NT2/D1 (cell line): ENCODE results near the gene FBXW4.

Experiments
- DNase-seq: peaks from one replicate; pipeline ENCODE4 v3.0.0-alpha.2; 2011; ENCODE audit warnings: low read depth, low spot score
- H3K27me3 ChIP-seq: 2 replicates; pipeline ENCODE4 v1.6.0; 2011; ENCODE audit warnings: mild to moderate bottlenecking; ENCODE audit not compliant: insufficient read length, insufficient read depth
- H3K36me3 ChIP-seq: 2 replicates; pipeline ENCODE4 v1.6.1; 2011; ENCODE audit warnings: mild to moderate bottlenecking, low read length, mixed read lengths; ENCODE audit not compliant: insufficient read depth, insufficient read length
- H3K4me1 ChIP-seq: 2 replicates; pipeline ENCODE4 v1.5.1; 2011; ENCODE audit not compliant: insufficient read depth, insufficient read length
- H3K4me3 ChIP-seq: 2 replicates; pipeline ENCODE4 v1.5.1; 2011; ENCODE audit warnings: low read depth; ENCODE audit not compliant: insufficient read length
- H3K9ac ChIP-seq: 2 replicates; pipeline ENCODE4 v1.6.0; 2011; ENCODE audit warnings: low read depth; ENCODE audit not compliant: insufficient read length
- H3K9me3 ChIP-seq: 2 replicates; pipeline ENCODE4 v1.5.1; 2011; ENCODE audit warnings: mild to moderate bottlenecking, low read length; ENCODE audit not compliant: insufficient read depth
- SUZ12 ChIP-seq: IDR thresholded peaks from 2 replicates; pipeline ENCODE4 v1.6.1; 2011; ENCODE audit not compliant: insufficient read length, insufficient read depth; ENCODE audit errors: extremely low read depth
- YY1 ChIP-seq: IDR thresholded peaks from 2 replicates; pipeline ENCODE4 v1.6.1; 2011; ENCODE audit not compliant: insufficient read length, insufficient read depth
- ZNF274 ChIP-seq: IDR thresholded peaks from 2 replicates; pipeline ENCODE4 v1.6.1; 2011; ENCODE audit warnings: mild to moderate bottlenecking, low read depth, low read length

Gene FBXW4, protein sequence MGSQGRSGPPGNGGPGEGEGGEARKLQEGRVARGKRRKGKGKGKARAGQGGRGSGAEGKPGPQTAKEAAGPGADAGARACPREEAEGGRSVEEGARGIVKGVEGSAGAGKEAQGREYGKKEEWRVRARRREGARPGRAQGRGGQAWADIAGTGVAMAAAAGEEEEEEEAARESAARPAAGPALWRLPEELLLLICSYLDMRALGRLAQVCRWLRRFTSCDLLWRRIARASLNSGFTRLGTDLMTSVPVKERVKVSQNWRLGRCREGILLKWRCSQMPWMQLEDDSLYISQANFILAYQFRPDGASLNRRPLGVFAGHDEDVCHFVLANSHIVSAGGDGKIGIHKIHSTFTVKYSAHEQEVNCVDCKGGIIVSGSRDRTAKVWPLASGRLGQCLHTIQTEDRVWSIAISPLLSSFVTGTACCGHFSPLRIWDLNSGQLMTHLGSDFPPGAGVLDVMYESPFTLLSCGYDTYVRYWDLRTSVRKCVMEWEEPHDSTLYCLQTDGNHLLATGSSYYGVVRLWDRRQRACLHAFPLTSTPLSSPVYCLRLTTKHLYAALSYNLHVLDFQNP

DNA sequence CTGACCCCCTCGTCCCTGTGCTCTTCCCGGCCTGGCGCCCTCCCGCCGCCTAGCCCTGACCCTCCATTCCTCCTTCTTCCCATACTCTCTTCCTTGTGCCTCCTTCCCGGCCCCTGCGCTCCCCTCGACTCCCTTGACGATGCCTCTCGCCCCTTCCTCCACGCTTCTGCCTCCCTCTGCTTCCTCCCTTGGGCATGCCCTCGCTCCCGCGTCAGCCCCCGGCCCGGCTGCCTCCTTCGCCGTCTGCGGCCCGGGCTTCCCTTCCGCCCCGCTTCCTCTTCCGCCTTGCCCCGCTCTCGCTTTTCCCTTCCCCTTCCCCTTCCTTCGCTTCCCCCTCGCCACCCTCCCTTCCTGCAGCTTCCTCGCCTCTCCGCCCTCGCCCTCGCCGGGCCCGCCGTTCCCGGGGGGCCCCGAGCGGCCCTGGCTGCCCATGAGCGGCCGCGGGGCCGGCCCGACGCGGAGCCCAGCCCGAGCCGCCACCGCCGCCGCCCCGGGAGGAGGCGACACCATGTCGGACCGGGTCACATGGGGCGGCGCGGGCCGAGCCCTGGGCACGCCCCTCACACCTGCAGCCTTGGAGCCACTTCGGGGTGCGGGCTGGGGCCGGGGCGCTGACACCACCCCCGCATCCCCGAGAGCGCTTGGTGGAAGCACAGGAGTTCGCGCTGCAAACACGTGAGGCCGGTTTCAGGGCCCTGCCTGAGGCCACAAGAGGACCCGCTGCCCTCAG lies at the start of gene FBXW4:
Gene FBXW4 (minus strand): TSS at position 497 of the 730 bp plus-strand sequence. CDS start 65 bp downstream, at position 432.
- no peak for DNase-seq
- Histone ChIP-seq H3K9ac (peak within 1 kb of the TSS; percentile 95), H3K4me1 (peaks cover 2% of the 10 kb centered on the region), H3K36me3 (no peaks in the 10 kb centered on the region), H3K27me3 (no peaks in the 10 kb centered on the region), H3K4me3 (peak within 1 kb of the TSS; percentile 75), H3K9me3 (no peaks in the 10 kb centered on the region)
- no peak for TF ChIP-seq ZNF274
- no peak for TF ChIP-seq YY1
- no peak for TF ChIP-seq SUZ12

DNA sequence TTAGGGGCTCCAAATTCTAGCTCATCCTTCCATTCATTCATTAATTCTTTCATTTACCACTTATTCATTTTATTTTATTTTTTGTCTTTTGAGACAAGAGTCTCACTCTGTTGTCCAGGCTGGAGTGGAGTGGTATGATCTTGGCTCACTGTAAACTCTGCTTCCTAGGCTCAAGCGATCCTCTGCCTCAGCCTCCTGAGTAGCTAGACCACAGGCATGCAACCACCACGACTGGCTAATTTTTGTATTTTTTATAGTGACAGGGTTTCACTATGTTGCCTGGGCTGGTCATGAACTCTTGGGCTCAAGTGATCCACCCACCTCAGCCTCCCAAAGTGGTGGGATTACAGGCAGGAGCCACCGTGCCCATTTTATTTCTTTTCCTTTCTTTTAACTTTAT lies 49.3 kb upstream of the FBXW4 start:
- no peaks in the 10 kb centered on the region for H3K36me3 ChIP-seq
- TF ChIP-seq YY1: no peak
- no peak for TF ChIP-seq ZNF274
- no peak for TF ChIP-seq SUZ12
- no peak for DNase-seq

DNA sequence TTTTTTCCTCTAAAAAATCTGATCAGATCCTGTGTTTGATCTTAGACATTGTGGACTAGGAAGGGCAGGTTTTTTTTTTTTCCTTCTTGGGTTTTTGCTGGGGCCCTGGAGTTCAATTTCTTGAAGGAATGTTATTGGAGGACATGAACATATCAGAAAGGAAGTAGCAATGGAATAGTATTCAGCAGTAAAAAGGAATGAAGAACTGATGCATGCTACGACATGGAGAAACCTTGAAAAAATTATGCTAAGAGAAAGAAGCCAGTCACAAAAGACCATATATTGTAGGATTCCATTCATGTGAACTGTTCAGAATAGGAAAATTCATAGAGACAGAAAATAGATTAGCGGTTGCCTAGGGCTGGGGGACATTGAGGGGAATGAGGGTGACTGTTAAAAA lies 47.0 kb upstream of the FBXW4 start:
- DNase-seq: no peak
- no peaks in the 10 kb centered on the region for H3K36me3 ChIP-seq

More for the DNA sequence above, 49.3 kb upstream of the FBXW4 start:
- no peaks in the 10 kb centered on the region for H3K27me3 ChIP-seq
- H3K4me1 ChIP-seq: peaks cover 4% of the 10 kb centered on the region
- no peak overlapping the region for H3K9ac ChIP-seq
- H3K9me3 ChIP-seq: no peaks in the 10 kb centered on the region
- H3K4me3 ChIP-seq: no peak overlapping the region

DNA sequence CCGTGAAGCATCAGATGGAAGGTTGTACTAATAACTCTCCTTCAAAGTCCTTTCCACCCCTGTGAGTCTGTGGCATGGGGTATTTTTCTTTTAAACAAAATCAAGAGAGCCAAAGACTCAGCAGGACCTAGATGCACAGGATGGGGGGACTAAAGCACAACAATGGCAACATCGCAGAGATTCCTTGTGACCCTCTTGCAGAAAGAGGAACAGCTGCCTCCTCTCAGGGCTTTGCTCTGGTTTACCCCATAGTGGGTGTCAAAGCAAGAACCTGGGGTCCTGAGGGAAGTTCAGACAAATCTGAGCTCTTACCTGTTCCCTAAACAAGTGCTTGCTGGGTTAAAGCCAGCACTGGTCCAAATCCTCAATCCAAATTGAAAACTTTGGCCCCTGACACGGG lies 41.7 kb upstream of the FBXW4 start:
- no peak for TF ChIP-seq SUZ12
- TF ChIP-seq YY1: no peak
- TF ChIP-seq ZNF274: no peak
- H3K9ac ChIP-seq: no peak overlapping the region
- H3K4me1 ChIP-seq: no peaks in the 10 kb centered on the region
- H3K9me3 ChIP-seq: no peaks in the 10 kb centered on the region
- no peak for DNase-seq
- H3K4me3 ChIP-seq: no peak overlapping the region
- H3K27me3 ChIP-seq: no peaks in the 10 kb centered on the region
- H3K36me3 ChIP-seq: no peaks in the 10 kb centered on the region

More for the DNA sequence above, 47.0 kb upstream of the FBXW4 start:
- Histone ChIP-seq H3K9ac (no peak overlapping the region), H3K4me1 (no peaks in the 10 kb centered on the region), H3K9me3 (no peaks in the 10 kb centered on the region), H3K4me3 (no peak overlapping the region), H3K27me3 (no peaks in the 10 kb centered on the region)
- TF ChIP-seq SUZ12: no peak
- no peak for TF ChIP-seq ZNF274
- no peak for TF ChIP-seq YY1

DNA sequence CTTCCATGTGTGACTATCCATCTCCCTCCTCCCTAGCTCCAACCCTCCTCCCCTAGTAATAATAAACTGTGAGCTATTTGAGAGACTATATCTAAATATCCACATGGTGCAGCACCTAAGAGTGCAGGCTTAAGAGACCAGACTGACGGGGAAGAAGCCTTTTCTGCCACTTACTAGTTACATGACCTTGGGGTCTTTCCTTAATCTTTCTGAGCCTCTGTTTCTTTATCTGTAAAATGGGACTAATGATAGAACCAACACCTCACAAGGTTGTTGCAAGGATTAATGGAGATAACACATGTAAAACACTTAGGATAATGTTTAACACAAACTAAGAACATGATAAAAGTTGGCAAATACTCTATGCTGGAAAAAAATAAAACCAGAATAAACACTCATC lies 37.1 kb upstream of the FBXW4 start:
- H3K27me3 ChIP-seq: no peaks in the 10 kb centered on the region
- H3K9ac ChIP-seq: no peak overlapping the region
- DNase-seq: no peak
- no peaks in the 10 kb centered on the region for H3K9me3 ChIP-seq
- TF ChIP-seq YY1 (no peak), SUZ12 (no peak), ZNF274 (no peak)
- H3K4me1 ChIP-seq: no peaks in the 10 kb centered on the region
- H3K4me3 ChIP-seq: no peak overlapping the region
- H3K36me3 ChIP-seq: no peaks in the 10 kb centered on the region

DNA sequence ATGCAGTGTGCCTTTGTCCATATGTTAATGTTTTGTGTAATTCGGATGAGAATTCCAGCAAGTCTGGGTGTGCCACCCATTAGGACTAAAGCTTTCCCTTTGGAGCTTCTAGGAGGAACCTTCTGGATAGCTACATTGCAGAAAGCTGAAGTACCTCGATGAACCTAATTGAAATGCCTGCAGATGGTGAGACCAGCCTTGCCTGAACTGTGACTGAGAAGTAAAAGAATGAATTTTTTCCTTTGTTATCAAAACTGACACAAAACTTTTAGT lies 31.1 kb upstream of the FBXW4 start:
- no peaks in the 10 kb centered on the region for H3K9me3 ChIP-seq
- no peak overlapping the region for H3K4me3 ChIP-seq
- no peak overlapping the region for H3K9ac ChIP-seq
- H3K27me3 ChIP-seq: no peaks in the 10 kb centered on the region
- no peak for TF ChIP-seq ZNF274
- no peak for TF ChIP-seq YY1
- no peak for TF ChIP-seq SUZ12
- H3K36me3 ChIP-seq: no peaks in the 10 kb centered on the region
- no peak for DNase-seq
- no peaks in the 10 kb centered on the region for H3K4me1 ChIP-seq

DNA sequence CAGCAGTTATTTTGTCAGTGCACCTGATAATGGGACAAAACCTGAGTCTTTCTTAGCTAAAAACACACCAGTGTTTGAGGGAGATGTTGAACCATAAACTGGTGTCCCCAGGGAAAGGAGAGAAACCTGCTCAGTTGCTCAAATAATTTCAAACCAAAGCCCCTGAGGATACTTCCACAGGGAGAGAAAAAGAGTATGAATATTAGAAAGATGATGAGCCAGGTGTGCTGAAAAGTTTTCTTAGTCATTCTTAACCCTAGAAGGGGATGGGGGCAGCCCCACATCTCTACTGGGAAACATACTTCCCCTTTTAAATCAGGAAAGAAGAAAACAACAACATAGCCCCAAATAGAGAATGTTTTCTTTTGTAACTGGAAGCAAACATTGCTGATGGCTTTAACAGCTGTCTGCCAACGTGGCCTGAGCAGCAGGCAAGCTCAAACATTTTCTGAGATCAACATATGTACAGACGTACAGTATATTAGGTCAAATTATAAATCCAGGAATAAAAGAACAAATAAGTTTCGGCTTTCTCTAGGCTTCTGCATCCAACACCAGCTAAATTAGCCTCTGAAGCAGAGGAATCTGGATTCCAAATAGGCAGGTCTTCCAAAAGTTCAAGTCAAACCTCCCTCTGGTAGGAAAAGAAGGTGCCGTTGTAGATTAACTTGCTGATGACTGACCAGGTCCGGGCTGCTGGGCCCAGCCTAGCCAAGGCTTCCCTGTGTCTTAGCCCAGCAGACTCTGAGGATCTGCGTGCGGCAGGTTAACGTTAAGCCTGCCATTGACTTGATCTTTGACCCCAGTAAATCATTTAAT lies 30.5 kb upstream of the FBXW4 start:
- no peak for DNase-seq
- Histone ChIP-seq H3K36me3 (no peaks in the 10 kb centered on the region), H3K4me1 (no peaks in the 10 kb centered on the region), H3K4me3 (no peak overlapping the region), H3K27me3 (no peaks in the 10 kb centered on the region), H3K9me3 (no peaks in the 10 kb centered on the region), H3K9ac (no peak overlapping the region)
- TF ChIP-seq ZNF274 (no peak), YY1 (no peak), SUZ12 (no peak)
